HG03196 (cell line): Measurements from ENCODE around the gene PPP1R3A.

ENCODE experiments used
- ATAC-seq: cut with Tn5 transposase; IDR thresholded peaks from one replicate; pipeline ENCODE4 v1.9.1; 2021; ENCODE audit not compliant: unreplicated experiment

The PPP1R3A gene

GRCh38 chr7:113880559-113880958 lies 38.2 kb downstream of the PPP1R3A start:
- no peak for ATAC-seq

- ATAC-seq, result no peak
These were observed 40.3 kb downstream of the PPP1R3A start for GRCh38 chr7:113878394-113878992.

GRCh38 chr7:113875224-113875623 lies 43.6 kb downstream of the PPP1R3A start:
- no peak for ATAC-seq

- no peak for ATAC-seq
These were observed 45.2 kb downstream of the PPP1R3A start for GRCh38 chr7:113873554-113874151.

GRCh38 chr7:113872981-113873380 lies 45.8 kb downstream of the PPP1R3A start:
- ATAC-seq, result no peak

- no peak for ATAC-seq
These were observed 51.5 kb downstream of the PPP1R3A start for GRCh38 chr7:113867325-113867724.

- no peak for ATAC-seq
These were observed 62.8 kb downstream of the PPP1R3A start for GRCh38 chr7:113856010-113856409.

GRCh38 chr7:113840954-113841353 lies 77.9 kb downstream of the PPP1R3A start:
- ATAC-seq, result no peak

- ATAC-seq, result no peak
These were observed 83.4 kb downstream of the PPP1R3A start for GRCh38 chr7:113835367-113835766.

- ATAC-seq, result no peak
These were observed 86.5 kb downstream of the PPP1R3A start for GRCh38 chr7:113832196-113832745.

GRCh38 chr7:113831556-113831955 lies 87.3 kb downstream of the PPP1R3A start:
- ATAC-seq, result no peak

- no peak for ATAC-seq
These were observed 90.2 kb downstream of the PPP1R3A start for GRCh38 chr7:113828581-113828980.
